Gastroesophageal sphincter (tissue), 4 donors: ENCODE measurements around the gene PTPRK. TPM values are rescaled to one million over a fixed set of nuclear protein-coding genes. Genes with fewer than 3 reads are reported as not detected.

Source experiments
- ATAC-seq: fragments of 150-250 bp; one replicate; pipeline ENCODE4 v1.9.1; 2016; ENCODE audit warnings: mild to moderate bottlenecking, moderate library complexity
- H3K27ac ChIP-seq, 4 donors: fragments of 200-600 bp; sonication (generic) in 3 of 4; 1 replicate in 3 of 4; 2 replicates in 1 of 4; pipeline ENCODE4 v1.5.1; 2016 to 2019
- H3K27me3 ChIP-seq: fragments of 200-600 bp; sonication (generic); one replicate; pipeline ENCODE4 v1.5.1; 2019
- H3K36me3 ChIP-seq, 2 donors: fragments of 200-600 bp; sonication (generic); one replicate each; pipeline ENCODE4 v1.5.1; 2019; ENCODE audit warnings: control low read depth in 1 of 2
- H3K4me1 ChIP-seq, 3 donors: fragments of 200-600 bp; sonication (generic); 1 replicate in 2 of 3; 2 replicates in 1 of 3; pipeline ENCODE4 v1.5.1; 2016 to 2019; ENCODE audit warnings: control low read depth in 2 of 3
- H3K4me3 ChIP-seq, 2 donors: fragments of 200-600 bp; sonication (generic); one replicate each; pipeline ENCODE4 v1.5.1; 2019; ENCODE audit warnings: mild to moderate bottlenecking in 1 of 2, moderate library complexity in 1 of 2
- H3K9me3 ChIP-seq, 3 donors: fragments of 200-600 bp; sonication (generic); one replicate each; pipeline ENCODE4 v1.5.1; 2017 to 2019; ENCODE audit warnings: control low read depth in 2 of 3
- CTCF ChIP-seq, 4 experiments: fragments of 200-600 bp in 2 of 4; fragments of 450-650 bp in 2 of 4; sonication (generic) in 1 of 4; IDR thresholded peaks; one replicate each; pipeline ENCODE4 v1.5.1; 2017 to 2019; ENCODE audit warnings: antibody characterized with exemption in 4 of 4, mild to moderate bottlenecking in 2 of 4, moderate library complexity in 2 of 4
- EP300 ChIP-seq: sonication (generic); formaldehyde crosslinking; IDR thresholded peaks from one replicate; pipeline ENCODE4 v1.6.1; 2017; ENCODE audit warnings: antibody characterized with exemption, mild to moderate bottlenecking
- POLR2A ChIP-seq, 2 donors: fragments of 450-650 bp; IDR thresholded peaks; one replicate each; pipeline ENCODE4 v1.6.1; 2017; ENCODE audit warnings: antibody characterized with exemption in 2 of 2, mild to moderate bottlenecking in 2 of 2, moderate library complexity in 1 of 2
- POLR2AphosphoS5 ChIP-seq: sonication (generic); formaldehyde crosslinking; IDR thresholded peaks from one replicate; pipeline ENCODE4 v1.6.1; 2017; ENCODE audit warnings: antibody characterized with exemption
- WGBS, 2 donors: methylation state at CpG; one replicate each; pipeline ENCODE4 v1.1.5; 2018; ENCODE audit warnings: low coverage in 1 of 2; 5-methylcytosine and 5-hydroxymethylcytosine counted together
- total RNA-seq, 4 donors: library from RNA; depleted of rRNA; stranded (reverse); fragments of >200 nt; gene quantifications; one replicate each; pipeline ENCODE4 v1.1.0, GENCODE V29; 2016

PTPRK gene
- total RNA-seq, 4 donors from 2014 or later: 42.0 to 47.6 (median 45.8) TPM

- H3K27me3 ChIP-seq: no peaks in the 10 kb centered on the region
- TF ChIP-seq POLR2AphosphoS5: no peak
- TF ChIP-seq CTCF (IDR thresholded peaks at IDR 0.05): no peak
- TF ChIP-seq EP300: no peak
- H3K27ac ChIP-seq: no peak overlapping the region
- peaks cover 0 to 8% (median 0%) of the 10 kb centered on the region in 3 donors for H3K9me3 ChIP-seq
- no peak for ATAC-seq
- H3K36me3 ChIP-seq: peaks cover 0 to 4% of the 10 kb centered on the region in 2 donors
- peaks cover 0 to 18% (median 0%) of the 10 kb centered on the region in 3 donors for H3K4me1 ChIP-seq
- no peak overlapping the region for H3K4me3 ChIP-seq
Measured at GRCh38 chr6:128380891-128381290, 139.5 kb downstream of the PTPRK start.

GRCh38 chr6:128379577-128379976 lies 140.8 kb downstream of the PTPRK start:
- Histone ChIP-seq H3K27me3 (no peaks in the 10 kb centered on the region), H3K36me3 (peaks cover 0 to 4% of the 10 kb centered on the region in 2 donors), H3K4me1 (peaks cover 0 to 18% (median 0%) of the 10 kb centered on the region in 3 donors), H3K27ac (no peak overlapping the region), H3K9me3 (peaks cover 0 to 8% (median 0%) of the 10 kb centered on the region in 3 donors), H3K4me3 (no peak overlapping the region)
- ATAC-seq: no peak
- TF ChIP-seq EP300: no peak

- TF ChIP-seq EP300: no peak
- no peak for TF ChIP-seq POLR2A (IDR thresholded peaks at IDR 0.05)
- no peak for TF ChIP-seq POLR2AphosphoS5
- TF ChIP-seq CTCF (IDR thresholded peaks at IDR 0.05): no peak
- no peak overlapping the region for H3K4me3 ChIP-seq
- WGBS, 2 donors: 94 to 100% methylated on average over 1 to 4 of the region's 4 CpGs
- ATAC-seq: no peak
- no peak overlapping the region for H3K27ac ChIP-seq
- peaks cover 0 to 8% (median 0%) of the 10 kb centered on the region in 3 donors for H3K9me3 ChIP-seq
- peaks cover 0 to 4% of the 10 kb centered on the region in 2 donors for H3K36me3 ChIP-seq
- H3K4me1 ChIP-seq: peaks cover 0 to 11% (median 0%) of the 10 kb centered on the region in 3 donors
- no peaks in the 10 kb centered on the region for H3K27me3 ChIP-seq
Measured at GRCh38 chr6:128376952-128377503, 143.4 kb downstream of the PTPRK start.

GRCh38 chr6:128371136-128371535 lies 149.3 kb downstream of the PTPRK start:
- Histone ChIP-seq H3K4me3 (no peak overlapping the region), H3K36me3 (no peaks in the 10 kb centered on the region), H3K9me3 (no peaks in the 10 kb centered on the region), H3K27ac (peak overlapping the region in 1 of 4 donors; percentile 26), H3K4me1 (peaks cover 0 to 25% (median 4%) of the 10 kb centered on the region in 3 donors), H3K27me3 (no peaks in the 10 kb centered on the region)
- no peak for ATAC-seq
- WGBS, 2 donors: 88 to 94% methylated on average over 4 of the region's 4 CpGs
- TF ChIP-seq CTCF (IDR thresholded peaks at IDR 0.05): no peak
- no peak for TF ChIP-seq EP300
- TF ChIP-seq POLR2A (IDR thresholded peaks at IDR 0.05): no peak
- TF ChIP-seq POLR2AphosphoS5: no peak

GRCh38 chr6:128370072-128370471 lies 150.3 kb downstream of the PTPRK start:
- TF ChIP-seq CTCF (IDR thresholded peaks at IDR 0.05) (peak in 2 of 4 experiments; percentile 34 to 37), EP300 (no peak), POLR2AphosphoS5 (peak; percentile 70), POLR2A (IDR thresholded peaks at IDR 0.05) (no peak)
- no peaks in the 10 kb centered on the region for H3K36me3 ChIP-seq
- no peak overlapping the region for H3K4me3 ChIP-seq
- peak; percentile 36 for ATAC-seq
- H3K9me3 ChIP-seq: no peaks in the 10 kb centered on the region
- H3K27ac ChIP-seq: peak overlapping the region in 1 of 4 donors; percentile 26
- WGBS, 2 donors: 0 to 8% methylated on average over 2 of the region's 2 CpGs
- no peaks in the 10 kb centered on the region for H3K27me3 ChIP-seq
- H3K4me1 ChIP-seq: peaks cover 0 to 25% (median 4%) of the 10 kb centered on the region in 3 donors
